ENCODE results near the gene CERK.

GRCh38 chr22:46665151-46665695, 72.8 kb downstream of the CERK start:
- TF ChIP-seq, protein P1, sequence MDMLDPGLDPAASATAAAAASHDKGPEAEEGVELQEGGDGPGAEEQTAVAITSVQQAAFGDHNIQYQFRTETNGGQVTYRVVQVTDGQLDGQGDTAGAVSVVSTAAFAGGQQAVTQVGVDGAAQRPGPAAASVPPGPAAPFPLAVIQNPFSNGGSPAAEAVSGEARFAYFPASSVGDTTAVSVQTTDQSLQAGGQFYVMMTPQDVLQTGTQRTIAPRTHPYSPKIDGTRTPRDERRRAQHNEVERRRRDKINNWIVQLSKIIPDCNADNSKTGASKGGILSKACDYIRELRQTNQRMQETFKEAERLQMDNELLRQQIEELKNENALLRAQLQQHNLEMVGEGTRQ (IDR thresholded peaks at IDR 0.05; ENCODE audit: borderline replicate concordance, low read depth, low read length), result no peak
- no peak for TF ChIP-seq POLR2AphosphoS5 (IDR thresholded peaks at IDR 0.05; ENCODE audit: low read depth, low read length)
- TF ChIP-seq, protein P2, sequence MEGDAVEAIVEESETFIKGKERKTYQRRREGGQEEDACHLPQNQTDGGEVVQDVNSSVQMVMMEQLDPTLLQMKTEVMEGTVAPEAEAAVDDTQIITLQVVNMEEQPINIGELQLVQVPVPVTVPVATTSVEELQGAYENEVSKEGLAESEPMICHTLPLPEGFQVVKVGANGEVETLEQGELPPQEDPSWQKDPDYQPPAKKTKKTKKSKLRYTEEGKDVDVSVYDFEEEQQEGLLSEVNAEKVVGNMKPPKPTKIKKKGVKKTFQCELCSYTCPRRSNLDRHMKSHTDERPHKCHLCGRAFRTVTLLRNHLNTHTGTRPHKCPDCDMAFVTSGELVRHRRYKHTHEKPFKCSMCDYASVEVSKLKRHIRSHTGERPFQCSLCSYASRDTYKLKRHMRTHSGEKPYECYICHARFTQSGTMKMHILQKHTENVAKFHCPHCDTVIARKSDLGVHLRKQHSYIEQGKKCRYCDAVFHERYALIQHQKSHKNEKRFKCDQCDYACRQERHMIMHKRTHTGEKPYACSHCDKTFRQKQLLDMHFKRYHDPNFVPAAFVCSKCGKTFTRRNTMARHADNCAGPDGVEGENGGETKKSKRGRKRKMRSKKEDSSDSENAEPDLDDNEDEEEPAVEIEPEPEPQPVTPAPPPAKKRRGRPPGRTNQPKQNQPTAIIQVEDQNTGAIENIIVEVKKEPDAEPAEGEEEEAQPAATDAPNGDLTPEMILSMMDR (IDR thresholded peaks at IDR 0.05), result no peak
- no peak for TF ChIP-seq EP300 (IDR thresholded peaks at IDR 0.05; ENCODE audit: borderline replicate concordance in 1 of 2, low read depth in 1 of 2, low read length in 1 of 2)
- no peak for TF ChIP-seq RAD21 (IDR thresholded peaks at IDR 0.05; ENCODE audit: low read length)
- no peak for TF ChIP-seq RCOR1 (IDR thresholded peaks at IDR 0.05; ENCODE audit: low read length)
- no peak for TF ChIP-seq JUND (IDR thresholded peaks at IDR 0.05)
- TF ChIP-seq TAF1 (IDR thresholded peaks at IDR 0.05; ENCODE audit: borderline replicate concordance, low read depth, low read length), result no peak
- no peak for TF ChIP-seq MXI1 (IDR thresholded peaks at IDR 0.05; ENCODE audit: low read depth, low read length)
